Peyer's patch (tissue), 4 donors: ENCODE data around the gene PRDX2. TPM values are rescaled to one million over a fixed set of nuclear protein-coding genes. Genes with fewer than 3 reads are reported as not detected.

ENCODE experiments used
- DNase-seq, 3 donors: peaks; one replicate each; pipeline ENCODE4 v3.0.0-alpha.2; 2017 to 2019
- H3K27ac ChIP-seq, 4 donors: fragments of 200-600 bp; sonication (generic); one replicate each; pipeline ENCODE4 v1.5.1; 2016 to 2019
- H3K27me3 ChIP-seq, 2 donors: fragments of 200-600 bp; sonication (generic); one replicate each; pipeline ENCODE4 v1.5.1; 2019
- H3K36me3 ChIP-seq, 3 donors: fragments of 200-600 bp; sonication (generic); one replicate each; pipeline ENCODE4 v1.5.1; 2016 to 2019
- H3K4me1 ChIP-seq, 4 donors: fragments of 200-600 bp; sonication (generic); one replicate each; pipeline ENCODE4 v1.5.1; 2016 to 2019
- H3K4me3 ChIP-seq, 4 donors: fragments of 200-600 bp; sonication (generic); 1 replicate in 3 of 4; 2 replicates in 1 of 4; pipeline ENCODE4 v1.5.1; 2016 to 2019; ENCODE audit warnings: mild to moderate bottlenecking in 1 of 4
- H3K9me3 ChIP-seq, 4 donors: fragments of 200-600 bp; sonication (generic); one replicate each; pipeline ENCODE4 v1.5.1; 2016 to 2019; ENCODE audit warnings: mild to moderate bottlenecking in 1 of 4
- CTCF ChIP-seq, 6 experiments: fragments of 450-650 bp in 4 of 6; fragments of 200-600 bp in 2 of 6; sonication (generic) in 1 of 6; IDR thresholded peaks; one replicate each; pipeline ENCODE4 v1.5.1; 2017 to 2019; ENCODE audit warnings: antibody characterized with exemption in 6 of 6, mild to moderate bottlenecking in 3 of 6, moderate library complexity in 1 of 6
- POLR2A ChIP-seq, 2 donors: fragments of 450-650 bp; IDR thresholded peaks; one replicate each; pipeline ENCODE4 v1.5.1; 2017; ENCODE audit warnings: antibody characterized with exemption in 2 of 2, mild to moderate bottlenecking in 2 of 2, moderate library complexity in 2 of 2
- total RNA-seq, 4 donors: library from RNA; depleted of rRNA; stranded (reverse); fragments of >200 nt; gene quantifications; one replicate each; pipeline ENCODE4 v1.1.0, GENCODE V29; 2016

The PRDX2 gene
- total RNA-seq, 4 donors from 2014 or later = 150 to 461 (median 375) TPM

DNA sequence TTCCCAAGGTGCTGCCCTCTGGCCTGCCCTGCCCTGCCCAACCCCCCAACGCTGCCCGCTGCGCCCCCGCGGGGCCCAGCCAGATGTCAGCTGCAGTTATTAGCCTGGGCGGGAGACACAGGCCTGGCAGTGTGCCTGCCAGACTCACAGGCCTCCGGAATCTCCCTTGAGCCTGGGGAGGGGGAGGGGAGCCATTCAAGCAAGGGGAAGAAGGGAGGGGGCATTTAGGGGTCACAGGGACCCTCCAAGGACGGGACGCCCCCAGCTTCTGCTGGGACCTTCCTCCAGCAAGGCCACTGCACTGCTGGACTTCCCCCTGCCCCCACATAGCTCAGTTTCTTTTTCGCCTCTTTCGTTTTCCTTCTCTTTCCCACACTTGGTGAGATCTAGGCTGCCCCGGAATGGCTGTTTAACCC is 12.9 kb downstream of the PRDX2 start:
- Histone ChIP-seq H3K27ac (peak overlapping the region; percentile 97 to 100 (median 100)), H3K4me1 (peaks cover 16 to 51% (median 34%) of the 10 kb centered on the region in 4 donors), H3K9me3 (no peaks in the 10 kb centered on the region), H3K4me3 (peak overlapping the region; percentile 82 to 92 (median 84)), H3K36me3 (no peaks in the 10 kb centered on the region), H3K27me3 (no peaks in the 10 kb centered on the region)
- DNase-seq = peak; percentile 69 to 90 (median 90)
- TF ChIP-seq CTCF (IDR thresholded peaks at IDR 0.05) = peak in 1 of 6 experiments; percentile 14
- peak; percentile 28 to 62 for TF ChIP-seq POLR2A (IDR thresholded peaks at IDR 0.05)

GRCh38 chr19:12788042-12788681 is 13.4 kb downstream of the PRDX2 start:
- no peak for TF ChIP-seq POLR2A (IDR thresholded peaks at IDR 0.05)
- TF ChIP-seq CTCF (IDR thresholded peaks at IDR 0.05) = peak in 1 of 6 experiments; percentile 7
- Histone ChIP-seq H3K27me3 (no peaks in the 10 kb centered on the region), H3K9me3 (no peaks in the 10 kb centered on the region), H3K4me3 (peak overlapping the region in 3 of 4 donors; percentile 82 to 86 (median 83)), H3K27ac (peak overlapping the region; percentile 97 to 100 (median 100)), H3K4me1 (peaks cover 21 to 56% (median 39%) of the 10 kb centered on the region in 4 donors), H3K36me3 (no peaks in the 10 kb centered on the region)
- DNase-seq = no peak

- no peaks in the 10 kb centered on the region for H3K36me3 ChIP-seq
- H3K27ac ChIP-seq = peak overlapping the region; percentile 97 to 100 (median 100)
- no peak for TF ChIP-seq CTCF (IDR thresholded peaks at IDR 0.05)
- TF ChIP-seq POLR2A (IDR thresholded peaks at IDR 0.05) = no peak
- no peak for DNase-seq
- H3K27me3 ChIP-seq = no peaks in the 10 kb centered on the region
- peaks cover 24 to 62% (median 45%) of the 10 kb centered on the region in 4 donors for H3K4me1 ChIP-seq
- H3K4me3 ChIP-seq = no peak overlapping the region
- no peaks in the 10 kb centered on the region for H3K9me3 ChIP-seq
Measured at GRCh38 chr19:12787458-12787857, 14.1 kb downstream of the PRDX2 start.

DNA sequence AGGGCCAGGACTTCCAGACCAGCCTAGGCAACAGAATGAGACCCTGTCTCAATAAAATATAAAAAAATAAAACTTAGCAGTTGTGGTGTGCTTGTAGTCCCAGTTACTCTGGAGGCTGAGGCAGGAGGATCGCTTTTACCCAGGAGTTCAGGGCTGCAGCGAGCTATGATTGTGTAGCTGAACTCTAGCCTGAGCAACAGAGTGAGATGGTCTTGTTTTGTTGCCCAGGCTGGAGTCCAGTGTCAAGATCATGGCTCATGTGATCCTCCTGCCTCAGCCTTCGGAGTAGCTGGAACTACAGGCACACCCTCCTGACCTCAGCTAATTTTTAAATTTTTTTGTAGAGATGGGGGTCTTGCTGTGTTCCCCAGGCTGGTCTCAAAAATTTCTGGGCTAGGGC is 14.6 kb downstream of the PRDX2 start:
- H3K9me3 ChIP-seq = no peaks in the 10 kb centered on the region
- no peaks in the 10 kb centered on the region for H3K36me3 ChIP-seq
- no peak for DNase-seq
- TF ChIP-seq POLR2A (IDR thresholded peaks at IDR 0.05) (no peak), CTCF (IDR thresholded peaks at IDR 0.05) (no peak)
- H3K4me3 ChIP-seq = no peak overlapping the region
- H3K4me1 ChIP-seq = peaks cover 24 to 66% (median 46%) of the 10 kb centered on the region in 4 donors
- H3K27ac ChIP-seq = peak overlapping the region; percentile 97 to 100 (median 100)
- H3K27me3 ChIP-seq = no peaks in the 10 kb centered on the region

DNA sequence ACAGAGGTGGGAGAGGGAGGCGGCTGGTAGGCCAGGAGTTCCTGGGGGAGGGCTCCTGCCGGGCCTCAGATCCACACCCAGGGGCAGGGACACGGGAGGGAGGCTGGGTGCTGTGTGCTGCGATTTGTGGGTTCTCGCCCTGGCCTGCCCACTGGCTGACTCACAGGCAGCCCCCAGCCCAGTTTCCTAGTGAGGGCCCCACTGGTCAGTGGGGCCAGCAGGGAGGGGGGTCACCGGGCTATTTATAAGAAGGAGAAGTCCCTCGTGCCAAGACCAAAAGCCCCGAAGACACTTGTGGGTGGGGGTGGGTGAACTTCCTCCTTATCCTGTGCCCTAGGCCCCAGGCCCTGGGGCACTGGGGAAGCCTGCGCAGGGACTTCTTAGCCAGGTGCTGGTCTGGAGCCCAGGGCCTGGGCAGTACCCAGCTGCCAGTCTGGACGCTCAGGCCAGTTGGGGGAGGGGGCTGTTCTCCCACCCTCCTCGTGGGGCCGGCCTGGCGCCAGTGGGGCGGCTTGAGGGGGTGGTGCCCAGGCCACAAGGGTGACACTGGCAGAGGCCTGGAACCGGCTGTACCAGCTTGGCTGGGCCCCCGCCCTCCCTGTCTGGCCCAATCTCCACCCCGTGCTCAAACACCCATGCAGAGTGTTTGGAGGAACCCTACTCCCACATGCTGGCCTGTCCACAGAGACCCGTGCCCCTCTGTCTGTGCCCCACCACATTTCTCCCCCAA is 15.3 kb downstream of the PRDX2 start:
- peak overlapping the region; percentile 97 to 100 (median 100) for H3K27ac ChIP-seq
- peaks cover 24 to 72% (median 48%) of the 10 kb centered on the region in 4 donors for H3K4me1 ChIP-seq
- no peaks in the 10 kb centered on the region for H3K9me3 ChIP-seq
- DNase-seq = peak; percentile 74 to 82 (median 81)
- no peak overlapping the region for H3K4me3 ChIP-seq
- TF ChIP-seq CTCF (IDR thresholded peaks at IDR 0.05) (no peak), POLR2A (IDR thresholded peaks at IDR 0.05) (peak in 1 of 2 donors; percentile 2)
- H3K27me3 ChIP-seq = no peaks in the 10 kb centered on the region
- no peaks in the 10 kb centered on the region for H3K36me3 ChIP-seq
